8988T (cell line): ENCODE measurements around the gene BRSK2.
"Not testable (repeated sequence)": the region's sequence is repeated elsewhere in the genome, so short reads cannot be mapped to it uniquely, and the experiment has no call there.

Experiments used
- DNase-seq: peaks from one replicate; pipeline ENCODE4 v3.0.0; 2011

Gene BRSK2

DNA sequence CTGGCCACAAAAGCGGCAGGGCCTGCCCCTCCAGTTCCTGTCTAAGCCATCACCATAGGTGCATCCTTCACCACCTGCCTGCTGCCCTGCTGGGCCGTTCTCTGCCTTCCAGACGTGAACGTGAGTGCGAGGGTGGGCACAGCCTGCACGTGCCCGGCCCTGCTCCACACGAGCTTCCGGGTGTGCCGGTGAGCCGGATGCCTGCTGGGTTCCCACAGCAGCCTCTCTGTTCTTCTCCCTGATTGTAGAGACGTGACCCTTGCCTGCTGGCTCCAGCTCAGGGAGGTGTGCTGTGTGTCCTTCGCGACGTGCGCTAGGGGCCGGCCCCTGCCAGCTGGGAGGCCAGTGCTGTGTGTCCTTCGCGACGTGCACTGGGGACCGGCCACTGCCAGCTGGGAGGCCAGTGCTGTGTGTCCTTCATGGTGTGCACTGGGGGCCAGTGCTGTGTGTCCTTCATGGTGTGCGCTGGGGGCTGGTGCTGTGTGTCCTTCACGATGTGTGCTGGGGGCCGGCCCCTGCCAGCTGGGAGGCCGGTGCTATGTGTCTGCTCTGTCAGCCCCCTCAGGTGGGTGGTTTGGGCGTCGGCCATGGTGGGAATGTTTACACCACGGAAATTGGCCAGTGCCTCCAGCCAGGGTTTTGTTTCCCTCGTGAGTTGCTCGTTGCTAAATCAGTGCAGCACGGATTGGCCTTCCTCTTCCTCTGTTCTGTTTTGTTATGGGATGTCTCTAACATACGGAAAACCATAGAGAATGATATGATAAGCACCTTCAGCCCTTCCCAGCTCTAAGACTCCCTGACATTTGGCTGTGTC lies 35.4 kb upstream of the BRSK2 start:
- DNase-seq = no peak

GRCh38 chr11:1356007-1356435 lies 33.7 kb upstream of the BRSK2 start:
- no peak for DNase-seq

DNA sequence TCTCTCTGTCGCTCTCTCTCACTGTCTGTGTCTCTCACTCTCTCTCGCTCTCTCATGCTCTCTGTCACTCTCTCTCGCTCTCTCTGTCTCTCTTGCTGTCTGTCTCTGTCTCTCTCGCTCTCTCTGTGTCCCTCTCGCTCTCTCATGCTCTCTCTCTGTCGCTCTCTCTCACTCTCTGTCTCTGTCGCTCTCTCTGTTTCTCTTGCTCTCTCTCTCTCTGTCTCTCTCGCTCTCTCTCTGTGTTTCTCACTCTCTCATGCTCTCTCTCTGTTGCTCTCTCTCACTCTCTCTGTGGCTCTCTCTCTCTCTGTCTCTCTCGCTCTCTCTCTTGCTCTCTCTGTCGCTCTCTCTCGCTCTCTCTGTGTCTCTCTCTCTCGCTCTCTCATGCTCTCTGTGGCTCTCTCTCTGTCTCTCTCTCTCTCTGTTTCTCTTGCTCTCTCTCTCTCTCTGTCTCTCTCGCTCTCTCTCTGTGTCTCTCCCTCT lies 33.2 kb upstream of the BRSK2 start:
- no peak for DNase-seq

DNA sequence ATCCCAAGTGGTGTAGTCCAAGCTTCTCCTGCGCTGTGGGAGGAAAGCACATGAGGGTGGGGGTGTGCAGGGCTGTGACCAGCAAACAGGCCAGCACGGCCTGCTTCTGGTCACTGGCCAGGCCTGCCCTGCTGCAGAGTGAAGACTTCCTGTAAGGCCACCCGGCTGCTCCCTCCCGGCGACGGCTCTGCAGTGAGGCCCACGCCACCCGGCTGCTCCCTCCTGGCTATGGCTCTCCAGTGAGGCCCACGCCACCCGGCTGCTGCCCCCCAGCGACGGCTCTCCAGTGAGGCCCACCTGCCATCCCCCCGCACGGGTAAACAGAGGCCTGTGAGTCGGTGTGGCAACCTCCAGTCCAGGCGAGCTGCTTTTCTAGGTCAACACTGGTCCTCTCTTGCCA lies 31.4 kb upstream of the BRSK2 start:
- DNase-seq = no peak

GRCh38 chr11:1358931-1359330 lies 30.8 kb upstream of the BRSK2 start:
- DNase-seq = not testable (repeated sequence)

GRCh38 chr11:1359556-1359955 lies 30.2 kb upstream of the BRSK2 start:
- DNase-seq = no peak

DNA sequence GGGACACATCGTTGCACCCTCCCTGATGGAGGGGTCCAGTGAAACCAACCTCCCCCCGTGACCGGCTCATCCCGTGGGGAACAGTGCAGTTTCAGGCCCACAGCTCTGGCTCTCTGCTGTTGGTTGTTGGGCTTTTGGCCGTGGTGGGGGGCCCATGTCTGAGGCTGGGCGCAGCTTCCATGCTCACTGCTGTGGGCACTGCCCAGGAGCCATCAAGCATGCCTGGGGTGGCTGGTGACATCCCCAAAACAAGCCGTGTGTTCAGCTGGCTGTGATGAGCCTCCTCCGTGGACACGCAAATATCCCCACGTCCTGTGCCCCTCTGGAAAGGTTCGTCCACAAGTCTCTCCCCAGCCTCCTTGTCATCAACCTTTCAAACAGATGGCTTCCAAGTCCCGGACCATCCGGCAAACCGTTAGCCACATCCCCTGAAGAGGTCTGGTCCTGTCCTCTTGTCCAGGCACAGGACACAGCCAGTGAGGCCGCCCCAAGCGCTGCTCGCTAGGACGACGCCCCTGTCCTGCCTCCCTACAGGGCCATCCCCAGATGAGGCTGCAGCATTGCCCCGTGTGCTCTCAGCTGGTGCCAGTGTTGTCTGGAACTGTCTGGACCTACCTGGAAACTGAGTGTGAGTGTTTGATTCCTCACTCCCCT lies 29.4 kb upstream of the BRSK2 start:
- DNase-seq = no peak

GRCh38 chr11:1360835-1361357 lies 28.8 kb upstream of the BRSK2 start:
- no peak for DNase-seq

DNA sequence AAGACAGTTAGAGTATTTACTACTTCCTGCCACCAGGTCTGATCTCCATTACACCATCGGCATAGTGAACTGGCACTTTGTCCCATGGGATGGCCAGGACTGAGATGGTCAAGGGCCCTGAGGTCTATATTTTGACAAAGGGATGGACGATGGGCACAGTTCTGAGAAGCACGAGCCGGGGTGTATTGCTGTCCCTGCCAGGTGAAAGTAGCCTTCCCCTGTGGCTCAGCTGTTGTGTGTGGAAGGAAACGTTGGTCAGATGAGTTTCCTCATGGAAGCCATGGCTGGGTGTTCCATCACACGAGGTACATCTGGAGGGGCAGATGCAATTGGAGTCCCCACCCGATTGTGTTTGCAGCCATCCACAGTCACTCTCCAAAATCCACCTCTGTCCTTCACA lies 27.9 kb upstream of the BRSK2 start:
- no peak for DNase-seq

- no peak for DNase-seq
Observed at GRCh38 chr11:1367721-1368120, 22.0 kb upstream of the BRSK2 start.

DNA sequence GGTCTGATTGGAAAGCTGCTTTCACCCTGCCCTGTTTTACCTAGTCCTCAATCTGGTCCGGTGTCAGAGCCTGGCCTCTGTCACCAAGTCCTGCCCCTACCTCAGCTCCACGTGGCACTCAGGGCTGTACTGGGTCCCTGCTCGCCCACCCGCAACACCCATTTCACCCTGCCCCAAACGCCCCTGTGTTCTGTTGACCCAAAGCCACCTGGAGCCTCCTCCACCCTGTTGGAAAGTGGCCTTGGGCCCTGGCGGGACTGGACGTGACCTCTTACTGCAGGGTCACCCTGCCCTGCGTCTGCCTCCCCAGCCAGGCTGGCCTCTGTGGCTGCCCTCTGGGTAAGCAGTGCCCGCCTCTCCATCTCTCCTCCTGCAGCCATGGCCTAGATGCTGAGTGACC lies 21.5 kb upstream of the BRSK2 start:
- DNase-seq = no peak

DNA sequence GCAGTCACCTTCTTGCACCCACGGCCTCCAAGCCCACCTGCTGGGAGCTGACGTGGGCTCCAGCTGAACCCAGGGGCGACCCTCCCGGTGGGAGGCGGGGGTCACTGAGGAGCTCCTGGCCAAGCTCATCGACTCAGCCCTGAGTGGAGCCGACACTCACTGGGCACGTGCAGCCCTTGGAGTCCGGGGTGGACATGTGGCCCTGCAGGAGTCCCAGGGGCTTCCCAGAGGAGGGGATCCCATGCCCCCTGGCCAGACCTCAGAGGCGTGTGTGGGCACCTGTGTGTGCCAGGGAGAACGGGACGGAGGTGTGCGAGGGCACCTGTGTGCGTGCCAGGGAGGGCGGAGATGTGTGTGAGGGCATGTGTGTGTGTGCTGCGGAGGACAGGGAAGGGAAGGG lies 20.8 kb upstream of the BRSK2 start:
- DNase-seq = no peak

- DNase-seq = no peak
Observed at GRCh38 chr11:1369371-1370005, 20.2 kb upstream of the BRSK2 start.

GRCh38 chr11:1370186-1371025 lies 19.3 kb upstream of the BRSK2 start:
- DNase-seq = no peak

DNA sequence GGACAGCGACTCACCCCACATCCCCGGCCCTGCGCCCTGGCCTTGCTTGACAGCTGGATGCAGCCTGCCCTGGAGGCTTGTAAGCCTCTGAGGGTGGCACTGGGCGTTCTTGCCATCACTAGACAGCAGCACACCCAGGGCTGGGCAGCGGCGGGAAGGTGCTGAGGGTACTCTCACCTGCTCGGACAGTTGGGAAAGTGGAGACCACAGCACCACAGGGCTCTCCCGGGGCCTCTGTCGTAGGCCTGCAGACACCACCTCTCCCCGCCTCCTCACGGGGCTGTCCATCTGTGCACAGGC lies 18.8 kb upstream of the BRSK2 start:
- DNase-seq = no peak

DNA sequence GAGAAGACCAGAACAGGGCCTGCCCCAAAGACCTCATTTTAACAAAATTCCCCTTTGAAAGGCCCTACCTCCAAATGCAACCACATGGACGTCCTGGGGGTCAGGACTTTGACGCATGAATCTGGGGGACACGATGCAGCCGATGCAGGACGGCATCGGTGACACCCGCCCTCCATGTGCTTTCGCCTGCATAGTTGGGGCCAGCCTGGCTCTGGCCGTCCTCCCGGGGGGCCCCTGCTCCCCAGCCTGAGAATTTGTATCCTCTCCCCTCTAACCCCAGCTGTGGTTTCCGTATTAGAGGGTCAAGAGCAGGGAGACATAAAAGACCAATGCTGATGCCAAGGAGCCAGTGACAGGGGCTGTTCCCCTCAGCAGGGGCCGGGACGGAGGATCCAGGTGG lies 18.4 kb upstream of the BRSK2 start:
- no peak for DNase-seq

DNA sequence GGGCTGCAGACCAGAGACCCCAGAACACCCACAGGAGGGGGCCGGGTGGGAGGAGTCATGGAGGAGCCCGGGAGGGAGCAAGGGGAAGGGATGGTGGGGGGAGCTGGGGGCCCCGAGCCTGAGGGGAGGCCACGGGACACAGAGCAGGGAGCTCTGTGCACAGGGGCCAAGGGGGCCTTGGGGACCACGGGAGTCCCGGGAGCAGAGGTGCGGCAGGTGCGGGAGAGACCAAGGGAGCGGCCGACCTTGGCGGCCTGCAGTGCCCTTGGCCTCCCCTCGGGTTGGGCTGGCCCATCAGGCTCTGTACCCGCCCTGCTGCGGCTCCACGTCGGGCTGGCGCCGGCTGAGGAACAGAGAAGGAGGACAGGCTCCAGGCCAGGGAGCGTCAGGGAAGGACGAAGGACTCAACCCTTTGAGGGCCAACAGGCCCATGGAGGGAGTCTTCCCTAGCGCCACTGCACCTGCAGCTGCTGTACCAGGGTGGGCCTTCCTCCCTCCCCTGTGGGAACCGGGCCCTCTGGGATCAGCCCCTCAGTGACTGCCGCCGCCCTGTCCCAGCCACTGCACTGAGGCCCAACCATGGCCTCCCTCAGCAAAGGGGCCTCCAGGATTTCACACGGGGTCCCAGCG lies 17.8 kb upstream of the BRSK2 start:
- DNase-seq = no peak

DNA sequence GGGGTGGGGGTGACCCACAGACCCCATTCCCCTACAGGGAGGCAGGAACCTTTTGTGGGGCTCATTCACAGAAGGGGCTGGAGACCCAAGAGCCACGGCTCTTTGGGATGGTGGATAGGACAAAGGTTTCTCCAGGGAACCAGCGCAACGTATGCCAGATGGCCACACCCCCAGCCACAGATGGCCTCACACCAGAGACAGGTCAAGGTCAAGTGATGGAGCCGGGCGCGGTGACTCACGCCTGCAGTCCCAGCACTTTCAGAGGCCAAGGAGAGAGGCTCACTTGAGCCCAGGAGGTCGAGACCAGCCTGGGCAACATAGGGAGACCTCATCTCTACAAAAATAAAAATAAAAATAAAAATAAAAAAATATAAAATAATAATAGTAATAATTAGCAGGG lies 17.1 kb upstream of the BRSK2 start:
- DNase-seq = no peak

GRCh38 chr11:1373536-1374214 lies 16.1 kb upstream of the BRSK2 start:
- no peak for DNase-seq

GRCh38 chr11:1375161-1375954 lies 14.4 kb upstream of the BRSK2 start:
- no peak for DNase-seq

GRCh38 chr11:1375955-1376258 lies 13.8 kb upstream of the BRSK2 start:
- DNase-seq = no peak
